ENCODE data around the gene ARHGAP26. TPM values are rescaled to one million over a fixed set of nuclear protein-coding genes. Genes with fewer than 3 reads are reported as not detected.

ARHGAP26 gene
- total RNA-seq, 1 experiment from 2014 or later = 34.5 TPM

DNA sequence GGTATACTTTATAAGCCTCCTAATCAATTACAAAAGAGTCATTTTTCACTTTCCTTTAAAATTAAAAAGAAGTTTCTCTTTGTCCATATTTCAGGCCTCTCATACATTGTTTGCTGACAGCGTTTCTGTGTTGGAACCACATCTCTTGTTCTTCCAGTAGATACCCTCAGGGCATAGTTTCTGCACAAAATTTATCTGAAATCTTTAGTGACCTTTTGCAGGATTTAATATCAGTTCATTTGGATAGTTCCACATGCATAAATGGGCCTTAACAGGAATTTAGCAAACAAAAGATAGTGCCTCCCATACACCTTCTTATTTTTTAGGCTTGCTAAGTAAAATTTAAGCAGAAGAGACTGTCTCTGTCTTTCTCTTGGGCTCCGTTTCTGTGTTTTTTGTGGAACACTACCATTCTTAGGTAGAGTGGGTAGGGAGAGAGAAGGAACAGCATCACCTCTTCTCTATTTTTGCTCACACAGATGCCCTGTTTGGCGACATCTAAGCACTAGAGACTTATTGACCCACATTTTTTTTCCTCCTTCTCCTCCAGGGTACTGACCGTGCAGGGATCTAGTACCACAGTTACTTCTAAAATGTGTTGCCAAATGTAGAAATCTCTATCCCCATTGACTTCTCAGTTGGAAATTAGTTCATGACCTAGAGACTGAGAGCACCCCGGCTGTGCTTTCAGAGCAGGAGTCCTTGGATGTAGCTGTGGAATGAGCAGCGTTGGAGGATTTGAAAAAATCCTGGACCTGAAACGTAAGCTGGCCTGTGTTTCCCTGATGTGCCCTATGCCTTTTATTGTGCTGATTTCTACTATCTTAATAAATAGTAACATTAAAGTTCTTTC, 22.1 kb downstream of the ARHGAP26 start:
- intact Hi-C loops (cut with micrococcal nuclease) = no loop called here
- Histone ChIP-seq H3K36me3 (ENCODE audit: control insufficient read depth in 1 of 2, insufficient read depth in 2 of 2, low read length in 2 of 2) (no peaks in the 10 kb centered on the region), H2AFZ (ENCODE audit: low read depth, low read length, poor library complexity, severe bottlenecking) (no peak overlapping the region), H3K4me3 (replicated peaks in 1 of 2; ENCODE audit: low read depth in 1 of 2, low read length in 2 of 2) (no peak overlapping the region), H4K20me1 (ENCODE audit: insufficient read depth) (no peaks in the 10 kb centered on the region), H3K9me2 (ENCODE audit: insufficient read depth) (no peaks in the 10 kb centered on the region), H3K4me1 (ENCODE audit: control insufficient read depth in 1 of 2, insufficient read depth in 2 of 2, low read length in 2 of 2) (no peaks in the 10 kb centered on the region), H3K79me2 (ENCODE audit: insufficient read depth, low read length) (peaks cover 16% of the 10 kb centered on the region), H3K9me3 (ENCODE audit: control insufficient read depth in 1 of 2, insufficient read depth in 1 of 2, low read depth in 1 of 2, low read length in 2 of 2) (no peaks in the 10 kb centered on the region), H3K9ac (ENCODE audit: low read length) (no peak overlapping the region), H3K27ac (ENCODE audit: low read depth, low read length) (no peak overlapping the region), H3K4me2 (ENCODE audit: low read length) (no peak overlapping the region), H3K27me3 (ENCODE audit: insufficient read depth, low read length) (no peaks in the 10 kb centered on the region)
- CTCF ChIA-PET = no interaction called here
- DNase-seq (ENCODE audit: low read depth, low spot score) (no peak), ATAC-seq (no peak)
- TF ChIP-seq, protein P1, sequence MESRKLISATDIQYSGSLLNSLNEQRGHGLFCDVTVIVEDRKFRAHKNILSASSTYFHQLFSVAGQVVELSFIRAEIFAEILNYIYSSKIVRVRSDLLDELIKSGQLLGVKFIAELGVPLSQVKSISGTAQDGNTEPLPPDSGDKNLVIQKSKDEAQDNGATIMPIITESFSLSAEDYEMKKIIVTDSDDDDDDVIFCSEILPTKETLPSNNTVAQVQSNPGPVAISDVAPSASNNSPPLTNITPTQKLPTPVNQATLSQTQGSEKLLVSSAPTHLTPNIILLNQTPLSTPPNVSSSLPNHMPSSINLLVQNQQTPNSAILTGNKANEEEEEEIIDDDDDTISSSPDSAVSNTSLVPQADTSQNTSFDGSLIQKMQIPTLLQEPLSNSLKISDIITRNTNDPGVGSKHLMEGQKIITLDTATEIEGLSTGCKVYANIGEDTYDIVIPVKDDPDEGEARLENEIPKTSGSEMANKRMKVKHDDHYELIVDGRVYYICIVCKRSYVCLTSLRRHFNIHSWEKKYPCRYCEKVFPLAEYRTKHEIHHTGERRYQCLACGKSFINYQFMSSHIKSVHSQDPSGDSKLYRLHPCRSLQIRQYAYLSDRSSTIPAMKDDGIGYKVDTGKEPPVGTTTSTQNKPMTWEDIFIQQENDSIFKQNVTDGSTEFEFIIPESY (IDR thresholded peaks at IDR 0.05; ENCODE audit: extremely low read depth, insufficient replicate concordance, low read length) = no peak
- TF ChIP-seq TCF7L2 (IDR thresholded peaks at IDR 0.05; ENCODE audit: borderline replicate concordance, extremely low read depth, insufficient read depth, insufficient read length) = no peak
- TF ChIP-seq ZFX (IDR thresholded peaks at IDR 0.05) = no peak
- RAD21 ChIA-PET (ENCODE audit: low non-redundant PET in 1 of 2, low total read pairs in 2 of 2, uncharacterized antibody in 2 of 2, unreplicated experiment in 2 of 2) = no interaction called here
- no TSS peak for BruUV-seq (replicated peaks)
- POLR2A ChIA-PET = no interaction called here

DNA sequence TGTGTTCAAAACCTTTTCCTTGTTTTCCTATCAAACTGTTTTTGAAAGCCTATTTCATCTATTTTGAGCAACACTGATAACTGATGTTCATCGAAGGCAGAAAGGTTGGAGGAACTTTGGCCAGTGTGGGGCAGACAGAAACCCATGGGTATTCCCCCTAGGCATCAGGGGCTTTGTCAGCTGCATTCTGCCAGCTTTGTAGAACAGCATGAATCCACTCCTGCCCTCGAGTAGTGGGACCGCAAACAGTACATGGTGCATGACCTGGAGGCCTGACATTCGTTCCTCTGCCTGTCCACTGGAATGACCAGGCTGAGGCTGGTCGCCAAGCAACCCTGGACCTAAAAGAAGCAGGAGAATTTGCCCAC, 22.7 kb downstream of the ARHGAP26 start:
- Histone ChIP-seq H2AFZ (ENCODE audit: low read depth, low read length, poor library complexity, severe bottlenecking) (no peak overlapping the region), H3K79me2 (ENCODE audit: insufficient read depth, low read length) (peaks cover 21% of the 10 kb centered on the region), H3K4me2 (ENCODE audit: low read length) (no peak overlapping the region), H3K36me3 (ENCODE audit: control insufficient read depth in 1 of 2, insufficient read depth in 2 of 2, low read length in 2 of 2) (no peaks in the 10 kb centered on the region), H3K4me1 (ENCODE audit: control insufficient read depth in 1 of 2, insufficient read depth in 2 of 2, low read length in 2 of 2) (no peaks in the 10 kb centered on the region), H3K27ac (ENCODE audit: low read depth, low read length) (no peak overlapping the region), H4K20me1 (ENCODE audit: insufficient read depth) (no peaks in the 10 kb centered on the region), H3K9me2 (ENCODE audit: insufficient read depth) (no peaks in the 10 kb centered on the region), H3K27me3 (ENCODE audit: insufficient read depth, low read length) (no peaks in the 10 kb centered on the region), H3K4me3 (replicated peaks in 1 of 2; ENCODE audit: low read depth in 1 of 2, low read length in 2 of 2) (no peak overlapping the region), H3K9me3 (ENCODE audit: control insufficient read depth in 1 of 2, insufficient read depth in 1 of 2, low read depth in 1 of 2, low read length in 2 of 2) (no peaks in the 10 kb centered on the region), H3K9ac (ENCODE audit: low read length) (no peak overlapping the region)
- BruUV-seq (replicated peaks) = no TSS peak
- ChIA-PET CTCF (no interaction called here), POLR2A (no interaction called here), RAD21 (ENCODE audit: low non-redundant PET in 1 of 2, low total read pairs in 2 of 2, uncharacterized antibody in 2 of 2, unreplicated experiment in 2 of 2) (no interaction called here)
- intact Hi-C loops (cut with micrococcal nuclease) = no loop called here
- no peak for ATAC-seq
- no peak for DNase-seq (ENCODE audit: low read depth, low spot score)
- TF ChIP-seq POLR2A (IDR thresholded peaks at IDR 0.05; ENCODE audit: borderline replicate concordance, extremely low read depth, insufficient read depth, insufficient read length) (no peak), YY1 (IDR thresholded peaks at IDR 0.05; ENCODE audit: extremely low read depth, insufficient replicate concordance, low read depth, low read length) (no peak), ZFX (IDR thresholded peaks at IDR 0.05) (no peak), RAD21 (IDR thresholded peaks at IDR 0.05; ENCODE audit: low read depth) (no peak), EGR1 (IDR thresholded peaks at IDR 0.05; ENCODE audit: low read depth) (no peak), EZH2 (IDR thresholded peaks at IDR 0.05) (no peak), POLR2AphosphoS5 (IDR thresholded peaks at IDR 0.05; ENCODE audit: low read depth, low read length) (no peak), EZH2phosphoT487 (IDR thresholded peaks at IDR 0.05; ENCODE audit: borderline replicate concordance) (no peak), SIN3A (IDR thresholded peaks at IDR 0.05; ENCODE audit: low read depth) (no peak), SP1 (IDR thresholded peaks at IDR 0.05; ENCODE audit: low read depth) (no peak), ELF1 (IDR thresholded peaks at IDR 0.05; ENCODE audit: borderline replicate concordance, low read depth) (no peak)
- TF ChIP-seq, protein P1 (IDR thresholded peaks at IDR 0.05; ENCODE audit: extremely low read depth, insufficient replicate concordance, low read length) = no peak
- TF ChIP-seq, protein P2, sequence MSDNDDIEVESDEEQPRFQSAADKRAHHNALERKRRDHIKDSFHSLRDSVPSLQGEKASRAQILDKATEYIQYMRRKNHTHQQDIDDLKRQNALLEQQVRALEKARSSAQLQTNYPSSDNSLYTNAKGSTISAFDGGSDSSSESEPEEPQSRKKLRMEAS (IDR thresholded peaks at IDR 0.05) = no peak
